OCI-LY7 (cell line): Measurements from ENCODE around the gene TUBGCP2. TPM values are rescaled to one million over a fixed set of nuclear protein-coding genes. Genes with fewer than 3 reads are reported as not detected.

Source experiments
- BruUV-seq: library from RNA; stranded (reverse); fragments of 400-500 nt; replicated peaks from 2 replicates; lab custom pipeline; 2021; lab: Mats Ljungman, UMichigan
- CTCF ChIA-PET: fragments of 300-600 bp; sonication (Branson Sonifier 250); formaldehyde crosslinking; loops from one replicate; lab custom pipeline; 2022; ENCODE audit warnings: antibody characterized with exemption; ENCODE audit not compliant: unreplicated experiment; lab: Charles Lee
- POLR2A ChIA-PET: fragments of 300-600 bp; sonication (Branson Sonifier 250); formaldehyde crosslinking; loops from one replicate; lab custom pipeline; 2022; ENCODE audit warnings: antibody characterized with exemption; lab: Charles Lee
- DNase-seq: peaks from one replicate; pipeline ENCODE4 v3.0.0-alpha.2; 2015; ENCODE audit warnings: low spot score
- H2AFZ ChIP-seq: fragments of 200-600 bp; sonication (generic), shearing (Covaris generic); 2 replicates; pipeline ENCODE4 v1.6.1; 2014; ENCODE audit warnings: mild to moderate bottlenecking, antibody characterized with exemption, low read length, moderate library complexity
- H3K27ac ChIP-seq: fragments of 200-600 bp; sonication (generic); 2 replicates; pipeline ENCODE4 v1.5.1; 2014; ENCODE audit warnings: mixed run types, low read depth, mild to moderate bottlenecking, moderate library complexity, low read length, inconsistent platforms; ENCODE audit not compliant: poor library complexity, severe bottlenecking
- H3K36me3 ChIP-seq: fragments of 200-600 bp; sonication (generic); 2 replicates; pipeline ENCODE4 v1.6.1; 2014; ENCODE audit warnings: mild to moderate bottlenecking, antibody characterized with exemption, low read length, moderate library complexity, mixed read lengths; ENCODE audit not compliant: insufficient read depth
- H3K4me1 ChIP-seq: fragments of 200-600 bp; sonication (generic); 2 replicates; pipeline ENCODE4 v1.5.1; 2014; ENCODE audit warnings: mild to moderate bottlenecking, low read length; ENCODE audit not compliant: insufficient read depth, poor library complexity, severe bottlenecking
- H3K4me2 ChIP-seq: fragments of 200-600 bp; sonication (generic); 2 replicates; pipeline ENCODE4 v1.6.1; 2014; ENCODE audit warnings: mild to moderate bottlenecking, low read length
- H3K4me3 ChIP-seq: fragments of 200-600 bp; sonication (generic); 2 replicates; pipeline ENCODE4 v1.5.1; 2014; ENCODE audit warnings: mild to moderate bottlenecking, low read depth, low read length; ENCODE audit not compliant: poor library complexity, severe bottlenecking
- H3K79me2 ChIP-seq: fragments of 200-600 bp; sonication (generic); 2 replicates; pipeline ENCODE4 v1.6.1; 2016; ENCODE audit warnings: low read depth, mild to moderate bottlenecking, low read length, moderate library complexity, mixed read lengths; ENCODE audit not compliant: insufficient read depth
- H3K9me2 ChIP-seq: fragments of 200-600 bp; sonication (generic); 2 replicates; pipeline ENCODE4 v1.6.1; 2016; ENCODE audit warnings: mild to moderate bottlenecking, low read length, mixed read lengths; ENCODE audit not compliant: insufficient read depth
- H3K9me3 ChIP-seq: fragments of 200-600 bp; sonication (generic); 2 replicates; pipeline ENCODE4 v1.6.1; 2014; ENCODE audit warnings: mild to moderate bottlenecking, mixed run types, low read length, mixed read lengths
- H4K20me1 ChIP-seq: fragments of 200-600 bp; sonication (generic); 2 replicates; pipeline ENCODE4 v1.6.1; 2014; ENCODE audit warnings: mild to moderate bottlenecking, antibody characterized with exemption, low read length, moderate library complexity, mixed read lengths; ENCODE audit not compliant: insufficient read depth
- EZH2phosphoT487 ChIP-seq: fragments of 200-600 bp; sonication (generic); IDR thresholded peaks from 2 replicates; pipeline ENCODE4 v1.6.1; 2018; ENCODE audit warnings: low read depth, borderline replicate concordance, mild to moderate bottlenecking, mixed run types, antibody characterized with exemption, low read length, moderate library complexity, mixed read lengths
- intact Hi-C: fragments of 100-400 bp; cut with micrococcal nuclease; formaldehyde crosslinking; loops from one replicate; pipeline ENCODE4 v1.10.0; 2022; ENCODE audit not compliant: unreplicated experiment
- total RNA-seq, 2 experiments: library from RNA; depleted of rRNA in 1 of 2; stranded (reverse); fragments of >200 nt in 1 of 2; shearing (Covaris generic) in 1 of 2; gene quantifications; 2 replicates each; pipeline ENCODE4 v1.2.3, GENCODE V29; 2014 to 2022
- TF ChIP-seq, protein P1 (sequence below): fragments of 200-600 bp; sonication (generic); conservative IDR thresholded peaks from 2 replicates; pipeline ENCODE4 v1.5.1; 2014; ENCODE audit warnings: mild to moderate bottlenecking, antibody characterized with exemption, low read length, moderate library complexity, mixed read lengths

TUBGCP2 gene
- total RNA-seq, 2 experiments from 2014 or later = 40.5 to 56.1 TPM

- Histone ChIP-seq H2AFZ (peak overlapping the region; percentile 17; the same call in 1 of the 2 replicates), H3K27ac (no peak overlapping the region), H4K20me1 (no peaks in the 10 kb centered on the region), H3K4me2 (no peak overlapping the region; the same call in 1 of the 2 replicates), H3K4me3 (no peak overlapping the region), H3K9me3 (no peaks in the 10 kb centered on the region), H3K79me2 (no peaks in the 10 kb centered on the region), H3K4me1 (peaks cover 26% of the 10 kb centered on the region), H3K9me2 (no peaks in the 10 kb centered on the region), H3K36me3 (no peaks in the 10 kb centered on the region)
- POLR2A ChIA-PET = interaction anchor here (0.9 kb wide), 1 partner anchor 17 kb away, joined by 3 read pairs; no protein-coding TSS in a partner anchor
- no TSS peak for BruUV-seq
- no peak for TF ChIP-seq EZH2phosphoT487
- TF ChIP-seq, protein P1, sequence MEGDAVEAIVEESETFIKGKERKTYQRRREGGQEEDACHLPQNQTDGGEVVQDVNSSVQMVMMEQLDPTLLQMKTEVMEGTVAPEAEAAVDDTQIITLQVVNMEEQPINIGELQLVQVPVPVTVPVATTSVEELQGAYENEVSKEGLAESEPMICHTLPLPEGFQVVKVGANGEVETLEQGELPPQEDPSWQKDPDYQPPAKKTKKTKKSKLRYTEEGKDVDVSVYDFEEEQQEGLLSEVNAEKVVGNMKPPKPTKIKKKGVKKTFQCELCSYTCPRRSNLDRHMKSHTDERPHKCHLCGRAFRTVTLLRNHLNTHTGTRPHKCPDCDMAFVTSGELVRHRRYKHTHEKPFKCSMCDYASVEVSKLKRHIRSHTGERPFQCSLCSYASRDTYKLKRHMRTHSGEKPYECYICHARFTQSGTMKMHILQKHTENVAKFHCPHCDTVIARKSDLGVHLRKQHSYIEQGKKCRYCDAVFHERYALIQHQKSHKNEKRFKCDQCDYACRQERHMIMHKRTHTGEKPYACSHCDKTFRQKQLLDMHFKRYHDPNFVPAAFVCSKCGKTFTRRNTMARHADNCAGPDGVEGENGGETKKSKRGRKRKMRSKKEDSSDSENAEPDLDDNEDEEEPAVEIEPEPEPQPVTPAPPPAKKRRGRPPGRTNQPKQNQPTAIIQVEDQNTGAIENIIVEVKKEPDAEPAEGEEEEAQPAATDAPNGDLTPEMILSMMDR = no peak
- peak; percentile 34 for DNase-seq
- intact Hi-C loops = no loop called here
- CTCF ChIA-PET = no interaction called here
These were observed 50.4 kb downstream of the TUBGCP2 start for GRCh38 chr10:133258066-133258817.

- peak overlapping the region; percentile 10 for H3K4me2 ChIP-seq
- H3K36me3 ChIP-seq = no peaks in the 10 kb centered on the region
- peaks cover 26% of the 10 kb centered on the region for H3K4me1 ChIP-seq
- H3K27ac ChIP-seq = no peak overlapping the region
- peak overlapping the region; percentile 17; the same call in 1 of the 2 replicates for H2AFZ ChIP-seq
- no peak for DNase-seq
- no peaks in the 10 kb centered on the region for H3K9me2 ChIP-seq
- intact Hi-C loops = no loop called here
- CTCF ChIA-PET = no interaction called here
- POLR2A ChIA-PET = no interaction called here
- no TSS peak for BruUV-seq
- no peaks in the 10 kb centered on the region for H3K9me3 ChIP-seq
- TF ChIP-seq, protein P1 = peak; percentile 56; the same call in 1 of the 2 replicates
- no peak for TF ChIP-seq EZH2phosphoT487
- no peaks in the 10 kb centered on the region for H3K79me2 ChIP-seq
- H3K4me3 ChIP-seq = no peak overlapping the region
- H4K20me1 ChIP-seq = no peaks in the 10 kb centered on the region
These were observed 51.1 kb downstream of the TUBGCP2 start for GRCh38 chr10:133257489-133258065.

DNA sequence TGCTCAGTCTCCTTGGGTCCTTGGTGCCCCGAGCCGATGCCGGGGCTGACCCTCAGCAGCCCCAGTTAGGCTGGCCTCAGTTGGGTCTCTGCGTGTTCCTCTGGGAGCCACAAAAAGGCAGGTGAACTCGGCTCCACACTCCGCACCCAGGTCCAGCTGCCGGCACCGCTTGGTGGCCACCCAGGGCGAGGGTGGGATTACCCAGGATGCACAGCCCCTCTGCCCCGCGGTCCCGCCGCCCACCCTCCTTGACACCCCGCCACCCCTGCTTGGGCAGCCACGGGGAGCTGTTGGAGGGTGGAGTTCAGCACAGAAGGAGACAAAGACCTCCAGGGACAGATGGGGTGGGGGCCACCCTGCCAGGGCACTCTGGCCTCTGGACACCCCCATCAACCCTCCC is 53.3 kb downstream of the TUBGCP2 start:
- TF ChIP-seq EZH2phosphoT487 = no peak
- TF ChIP-seq, protein P1 = no peak
- H3K27ac ChIP-seq = no peak overlapping the region
- no peak overlapping the region for H3K4me2 ChIP-seq
- intact Hi-C loops = no loop called here
- peaks cover 20% of the 10 kb centered on the region for H3K4me1 ChIP-seq
- no peak overlapping the region for H3K4me3 ChIP-seq
- CTCF ChIA-PET = no interaction called here
- no peaks in the 10 kb centered on the region for H3K9me3 ChIP-seq
- H4K20me1 ChIP-seq = no peaks in the 10 kb centered on the region
- no peaks in the 10 kb centered on the region for H3K36me3 ChIP-seq
- BruUV-seq = no TSS peak
- no peaks in the 10 kb centered on the region for H3K9me2 ChIP-seq
- POLR2A ChIA-PET = no interaction called here
- no peaks in the 10 kb centered on the region for H3K79me2 ChIP-seq
- H2AFZ ChIP-seq = no peak overlapping the region
- no peak for DNase-seq
